Activated CD4-positive, CD25-positive, alpha-beta regulatory T cell treated with anti-CD3 and anti-CD28 coated beads, Interleukin-2, amount 50 U/mL, for 16 hours (primary cell): Measurements from ENCODE around the gene SLC25A41.

Experiments
- DNase-seq: peaks from one replicate; pipeline ENCODE4 v3.0.0-alpha.2; 2020; ENCODE audit warnings: low read depth, low spot score

Gene SLC25A41

DNA sequence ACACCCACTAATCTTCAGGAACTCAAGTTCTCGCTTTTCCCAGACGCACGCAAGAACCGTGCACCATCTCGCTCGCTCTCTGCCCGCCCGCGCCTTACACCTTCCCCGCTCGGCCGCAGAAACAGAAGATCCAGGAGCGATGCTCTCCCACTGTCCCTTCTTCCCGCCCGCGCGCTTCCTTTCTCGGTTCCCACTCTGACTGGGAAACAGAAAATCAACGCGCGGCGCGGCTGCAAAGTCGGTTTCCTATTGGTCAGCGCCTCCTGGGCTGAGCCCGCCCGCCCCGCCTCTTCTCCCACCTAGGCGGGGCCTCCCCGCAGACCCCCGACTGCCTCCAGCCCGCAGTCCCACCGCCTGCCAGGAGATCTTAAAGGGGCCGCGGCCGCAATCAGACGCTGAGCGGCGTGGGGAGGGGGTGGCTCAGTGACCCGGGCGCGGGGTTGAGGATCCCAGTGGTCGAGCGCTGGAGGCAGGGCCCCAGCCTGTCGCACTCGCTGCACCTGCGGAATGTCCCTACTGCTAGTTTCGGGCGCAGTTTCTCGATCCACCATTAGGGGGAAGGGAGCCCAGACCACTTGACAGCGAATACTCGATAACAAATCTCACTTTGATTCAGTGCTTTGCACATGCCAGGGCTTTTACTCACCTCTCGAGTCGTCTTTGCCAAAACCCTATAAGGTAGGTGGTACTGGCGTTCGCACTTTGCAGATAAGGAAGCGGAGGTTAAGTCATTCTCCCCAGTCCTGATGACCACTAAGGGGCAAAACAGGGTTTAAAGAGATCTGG is 26.7 kb upstream of the SLC25A41 start:
- DNase-seq: peak; percentile 90

DNA sequence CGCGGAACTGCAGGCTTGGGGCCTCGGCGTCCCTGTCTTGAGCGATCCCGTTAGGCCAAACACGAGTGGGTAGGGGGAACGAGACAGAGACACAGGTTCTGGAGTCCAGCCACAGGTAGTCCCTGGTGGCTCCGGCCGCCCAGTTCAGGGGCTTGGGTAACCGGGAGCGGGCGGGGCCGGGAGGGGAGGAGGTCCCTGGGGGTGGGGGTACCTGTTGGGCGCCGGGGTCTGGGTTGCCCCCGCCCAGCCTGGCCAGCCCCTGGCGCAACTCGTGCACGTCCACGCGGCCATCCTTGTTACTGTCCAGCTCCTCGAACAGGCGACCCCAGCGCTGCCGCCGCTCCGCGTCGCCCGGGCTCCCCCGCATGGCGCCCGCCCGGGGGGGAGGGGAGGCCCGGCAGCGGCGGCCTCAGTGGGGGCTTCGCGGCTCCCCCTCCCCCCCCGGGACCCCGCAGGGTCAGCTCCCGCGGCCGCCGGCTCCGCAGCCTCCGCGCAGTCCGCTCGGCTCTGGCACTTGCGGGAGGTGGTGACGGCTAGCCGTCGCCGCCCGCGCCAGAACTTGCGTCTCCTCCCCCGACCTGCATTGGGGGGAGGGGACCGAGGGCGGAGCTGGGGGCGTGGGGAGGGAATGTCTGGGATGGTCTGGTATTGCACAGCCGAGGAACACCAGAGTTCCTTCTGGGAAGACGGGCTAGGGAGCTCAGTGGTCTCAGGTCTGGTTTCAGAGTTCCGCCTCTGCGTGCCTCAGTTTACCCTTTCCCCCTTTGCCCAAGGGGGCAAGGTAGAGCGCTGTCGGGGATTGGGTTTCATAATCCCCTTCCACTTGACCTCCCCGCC is 25.9 kb upstream of the SLC25A41 start, which contains the start of gene SLC25A23:
SLC25A23 (minus strand) TSS at position 531 of the 837 bp plus-strand sequence; CDS start at position 367, 164 bp downstream.
- no peak for DNase-seq

DNA sequence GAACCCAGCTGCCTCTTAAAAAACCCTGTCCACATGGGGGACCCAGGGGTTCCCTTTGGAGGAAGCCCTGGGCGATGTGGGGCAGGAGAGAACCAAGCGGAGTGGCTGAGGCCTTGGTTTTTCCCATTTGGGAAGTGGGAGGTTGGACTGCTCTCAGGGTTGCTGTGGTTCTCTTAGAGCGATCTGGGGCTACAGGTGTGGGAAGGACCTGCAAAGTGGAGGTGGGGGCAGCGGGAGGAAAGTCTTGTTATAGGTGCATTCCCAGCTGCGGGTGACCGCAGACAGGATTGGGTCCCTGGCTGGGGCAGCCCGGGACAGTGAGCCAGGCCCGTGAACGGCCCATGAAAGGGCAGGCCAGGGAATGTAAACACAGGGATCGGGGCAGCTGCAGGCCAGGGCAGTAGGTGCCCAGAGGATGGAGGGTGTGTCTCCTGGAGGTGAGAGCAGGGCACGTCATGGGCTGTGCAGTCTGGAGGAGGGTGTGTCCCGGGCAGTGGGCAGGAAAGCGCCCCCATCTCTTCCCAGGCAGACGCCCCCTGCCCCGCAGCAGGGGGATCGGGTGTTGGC is 25.2 kb upstream of the SLC25A41 start:
- no peak for DNase-seq

DNA sequence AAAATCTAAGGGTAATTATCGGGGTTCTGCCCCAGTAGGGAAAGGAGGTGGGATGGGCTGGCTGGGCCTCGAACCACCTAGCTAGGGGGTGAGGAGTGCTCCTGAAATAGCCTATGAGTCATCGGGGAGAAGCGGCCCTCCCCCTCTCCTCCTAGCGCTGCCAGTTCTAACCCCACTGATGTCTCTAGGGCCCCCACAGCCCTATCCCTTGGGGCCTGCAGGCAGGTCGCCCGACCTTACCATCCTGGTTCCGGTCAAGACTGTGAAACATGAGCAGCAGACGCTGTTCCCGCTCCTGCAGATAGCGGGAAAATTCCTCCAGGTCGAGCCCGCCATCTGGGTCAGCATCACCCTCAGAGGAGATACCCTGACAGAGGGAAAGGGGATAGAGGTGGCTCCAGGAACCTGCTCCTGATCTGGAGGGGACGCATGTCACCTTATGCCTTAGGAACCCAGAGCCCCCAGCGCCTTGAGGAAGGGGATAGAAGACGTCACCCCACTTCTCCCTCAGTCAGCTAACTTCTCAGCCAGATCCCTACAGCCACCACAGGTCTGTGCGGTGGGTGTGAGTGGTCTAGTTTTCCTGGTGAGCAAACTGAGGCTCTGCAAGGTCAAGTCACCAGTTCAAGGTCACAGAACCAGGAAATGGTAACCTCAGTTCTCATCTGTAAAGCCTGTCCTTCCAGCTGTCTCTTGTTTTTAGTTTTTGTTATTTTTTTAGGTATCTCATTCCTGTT is 24.6 kb upstream of the SLC25A41 start:
- DNase-seq: no peak

DNA sequence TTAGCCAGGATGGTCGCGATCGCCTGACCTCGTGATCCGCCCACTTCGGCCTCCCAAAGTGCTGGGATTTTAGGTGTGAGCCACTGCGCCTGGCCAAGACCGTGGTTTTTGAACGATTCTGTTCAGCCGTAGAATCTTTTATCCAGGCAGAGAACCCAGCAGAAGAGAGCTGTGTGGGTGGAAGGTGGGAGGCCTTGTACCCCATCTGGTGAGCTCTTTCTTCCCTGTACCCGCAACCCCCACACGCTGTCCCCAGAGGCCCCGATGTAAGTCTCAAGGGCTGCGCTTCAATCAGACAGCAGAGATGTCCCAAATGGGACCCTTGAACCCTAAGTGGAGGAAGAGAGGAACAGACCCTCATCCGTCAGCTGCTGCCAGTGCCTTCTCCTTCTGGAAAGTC is 22.4 kb upstream of the SLC25A41 start:
- no peak for DNase-seq

DNA sequence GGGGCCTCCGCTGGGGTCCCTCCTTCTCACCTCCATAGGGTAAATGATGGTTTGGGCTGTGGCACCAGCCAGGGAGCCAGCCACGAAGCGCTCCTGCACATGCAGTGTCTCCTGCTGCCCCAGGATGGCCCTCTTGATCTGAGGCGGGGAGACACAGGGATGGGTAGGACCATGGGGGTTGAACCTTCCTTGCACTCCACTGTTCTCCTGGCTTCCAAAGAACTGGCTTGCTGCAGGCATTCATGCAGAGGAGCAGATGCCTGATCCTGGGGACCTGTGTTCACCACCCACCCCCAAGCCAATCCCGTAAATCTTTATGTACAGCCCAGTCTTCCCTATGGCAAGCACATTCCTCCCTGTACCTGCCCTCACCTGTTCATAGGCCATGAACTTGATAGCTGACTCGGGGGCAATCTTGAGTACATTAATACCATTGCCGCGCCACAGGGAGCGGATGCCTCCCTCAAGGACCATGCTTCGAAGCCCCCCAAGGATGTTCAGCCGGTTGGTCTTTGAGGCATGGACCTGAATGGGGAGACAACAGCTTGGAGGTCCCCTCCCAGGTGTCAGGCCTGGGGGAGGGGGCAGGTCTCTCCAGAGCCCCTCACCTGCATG is 20.5 kb upstream of the SLC25A41 start:
- no peak for DNase-seq

DNA sequence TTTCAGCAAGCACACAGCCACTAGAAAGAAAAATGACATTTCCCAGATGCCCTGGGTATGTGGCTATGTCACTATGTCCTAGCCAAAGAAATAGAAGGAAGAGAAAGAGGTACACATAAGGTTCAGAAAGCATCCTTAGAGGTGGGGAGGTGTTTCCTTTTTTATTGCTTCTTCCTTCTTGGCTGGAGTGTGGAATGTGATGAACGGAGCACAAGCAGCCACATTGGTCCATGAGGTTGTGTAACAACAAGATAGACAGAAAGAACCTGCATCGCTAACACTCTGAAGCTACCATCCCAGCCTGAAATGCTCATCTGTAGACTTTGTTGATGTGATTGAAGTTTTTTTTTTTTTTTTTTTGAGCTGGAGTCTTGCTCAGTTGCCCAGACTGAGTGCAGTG is 19.3 kb upstream of the SLC25A41 start:
- no peak for DNase-seq

DNA sequence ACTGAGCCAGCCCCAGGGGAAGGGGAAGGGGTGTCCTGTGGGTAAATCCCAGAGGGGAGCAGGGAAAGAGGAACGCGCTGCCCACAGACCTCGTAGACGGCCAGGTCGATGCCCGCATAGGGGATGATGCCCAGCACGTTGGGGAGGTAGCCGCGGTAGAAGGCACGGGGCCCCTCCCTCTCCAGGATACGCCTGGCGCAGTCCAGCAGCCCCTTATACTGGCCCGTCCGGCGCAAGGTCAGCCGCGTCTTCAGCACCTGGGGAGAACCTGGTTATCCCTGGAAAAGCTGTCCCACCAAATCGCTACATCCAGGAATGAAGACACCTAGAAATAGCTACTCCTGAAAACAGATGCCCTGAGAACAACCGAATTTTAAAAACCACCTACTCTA is 18.7 kb upstream of the SLC25A41 start:
- DNase-seq: no peak

DNA sequence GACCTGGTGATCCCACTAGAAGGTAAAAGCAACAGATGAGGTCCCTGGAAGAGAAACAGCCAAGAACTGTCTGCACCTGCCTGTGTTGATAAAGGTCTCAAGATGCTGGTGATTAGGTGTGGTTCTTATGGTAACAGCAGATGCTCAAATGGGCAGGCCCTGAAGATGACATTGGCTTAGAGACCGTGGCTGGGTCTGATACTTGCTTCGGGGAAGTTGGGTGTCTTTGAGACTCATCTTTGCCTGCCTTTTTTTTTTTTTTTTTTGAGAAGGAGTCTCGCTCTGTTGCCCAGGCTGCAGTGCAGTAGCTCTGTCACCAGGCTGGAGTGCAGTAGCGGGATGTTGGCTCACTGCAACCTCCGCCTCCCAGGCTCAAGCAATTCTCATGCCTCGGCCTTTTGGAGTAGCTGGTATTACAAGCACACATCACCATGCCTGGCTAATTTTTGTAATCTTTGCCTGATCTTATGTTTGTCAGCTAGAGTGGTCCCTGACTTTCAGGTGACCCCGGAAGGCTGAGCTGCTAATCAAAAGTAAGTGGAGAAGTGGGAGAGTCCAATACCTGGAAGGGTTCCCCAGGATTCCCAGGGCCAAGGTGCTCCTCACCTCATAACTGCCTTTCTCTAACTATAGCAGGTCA is 18.1 kb upstream of the SLC25A41 start:
- DNase-seq: no peak

DNA sequence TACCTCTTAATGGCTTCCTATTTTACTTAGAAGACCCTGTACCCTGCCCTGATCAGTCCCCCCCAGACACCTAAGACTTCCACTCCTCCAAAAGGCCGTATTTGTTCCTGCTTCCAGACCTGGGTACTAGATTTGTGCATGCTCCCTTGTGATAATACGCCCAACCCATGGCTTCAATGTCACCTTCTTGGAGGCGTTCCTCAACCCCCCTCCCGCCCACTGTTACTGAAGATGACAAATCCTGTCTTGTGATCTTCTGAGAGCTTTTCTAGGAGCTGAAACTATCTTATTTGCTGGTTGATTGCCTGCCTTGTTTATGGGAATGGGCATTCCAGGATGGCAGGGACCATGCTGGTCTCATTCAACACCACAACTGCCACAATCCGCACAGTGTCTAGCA is 16.6 kb upstream of the SLC25A41 start:
- DNase-seq: no peak

DNA sequence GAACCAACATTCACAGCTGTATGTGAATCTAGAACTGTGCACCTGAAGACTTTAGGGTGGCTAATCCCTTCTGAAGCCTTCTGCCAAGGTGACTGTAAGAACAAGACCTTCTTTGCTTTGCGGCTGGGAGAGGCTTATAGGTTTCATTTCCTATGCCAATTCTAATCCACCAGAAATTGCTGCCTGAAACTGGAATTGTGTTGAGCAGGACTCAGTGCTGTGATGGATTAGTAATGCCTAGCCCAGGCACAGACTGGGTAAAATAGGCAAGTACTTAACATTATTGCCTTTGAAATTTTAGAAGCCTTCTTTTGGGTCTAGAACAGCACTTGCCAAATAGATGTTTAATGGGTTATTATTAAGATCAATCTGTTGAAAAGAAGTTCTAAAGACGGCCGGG is 14.5 kb upstream of the SLC25A41 start:
- no peak for DNase-seq

DNA sequence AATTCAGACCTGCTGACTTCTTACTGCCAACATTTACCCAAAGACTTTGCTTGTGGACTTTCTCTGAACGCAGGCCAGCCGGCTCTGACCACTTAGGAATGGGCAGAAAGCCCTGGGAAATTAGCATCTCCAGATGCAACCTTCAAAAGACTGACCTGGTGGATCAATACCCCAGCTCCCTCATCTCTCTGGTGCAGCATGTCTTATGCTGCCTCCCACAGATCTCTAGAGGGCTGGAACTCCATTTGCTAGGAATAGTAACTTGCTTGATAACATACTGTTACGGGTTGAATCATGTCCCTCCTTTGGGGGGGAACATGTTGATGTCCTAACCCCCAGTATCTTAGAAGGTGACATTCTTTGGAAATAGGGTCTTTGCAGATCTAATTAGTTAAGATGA is 12.9 kb upstream of the SLC25A41 start:
- no peak for DNase-seq

DNA sequence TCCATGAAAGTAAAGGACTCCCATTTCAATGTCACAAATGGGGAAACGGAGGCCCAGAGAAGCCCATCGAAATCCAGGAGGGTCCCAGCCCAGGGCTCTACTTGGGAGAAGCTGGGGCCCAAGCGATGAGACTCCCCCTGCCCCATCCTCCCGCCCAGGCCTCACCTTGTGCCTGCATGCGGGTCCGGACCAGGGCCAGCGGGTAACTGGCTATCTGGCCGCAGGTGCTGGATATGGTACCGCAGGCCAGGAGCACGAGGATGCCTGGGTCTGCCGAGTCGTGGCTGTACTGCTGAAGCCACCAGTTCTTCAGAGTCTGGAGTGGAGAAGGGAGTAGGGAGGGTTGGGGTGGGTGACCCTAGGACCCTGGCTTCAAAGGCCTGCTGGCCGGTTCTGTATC is 10.4 kb upstream of the SLC25A41 start:
- no peak for DNase-seq

DNA sequence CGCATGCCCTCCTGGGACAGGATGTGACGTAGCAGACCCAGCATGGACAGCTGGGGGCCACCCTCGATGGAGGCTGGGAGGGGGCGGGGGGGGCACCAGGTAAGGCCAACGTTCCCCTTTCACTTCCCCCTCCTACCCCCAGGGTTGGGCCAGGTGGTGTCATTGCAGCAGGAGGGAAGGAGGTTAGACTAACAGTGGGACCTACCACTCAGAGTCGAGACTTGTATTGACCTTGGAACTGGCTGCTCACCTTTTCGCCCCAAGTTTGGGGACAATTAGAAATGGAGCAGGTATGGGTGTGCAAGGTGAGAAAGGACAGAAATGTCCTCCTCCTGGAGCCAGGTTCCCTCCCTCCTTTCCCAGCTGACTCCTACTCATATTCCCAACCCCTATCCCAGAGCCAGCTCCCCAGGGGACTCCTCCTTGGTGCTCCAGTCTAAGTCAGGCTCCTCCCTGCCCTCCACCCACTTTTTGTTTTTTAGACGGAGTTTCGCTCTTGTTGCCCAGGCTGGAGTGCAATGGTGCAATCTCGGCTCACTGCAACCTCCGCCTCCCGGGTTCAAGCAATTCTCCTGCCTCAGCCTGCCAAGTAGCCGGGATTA is 8.6 kb upstream of the SLC25A41 start:
- no peak for DNase-seq

DNA sequence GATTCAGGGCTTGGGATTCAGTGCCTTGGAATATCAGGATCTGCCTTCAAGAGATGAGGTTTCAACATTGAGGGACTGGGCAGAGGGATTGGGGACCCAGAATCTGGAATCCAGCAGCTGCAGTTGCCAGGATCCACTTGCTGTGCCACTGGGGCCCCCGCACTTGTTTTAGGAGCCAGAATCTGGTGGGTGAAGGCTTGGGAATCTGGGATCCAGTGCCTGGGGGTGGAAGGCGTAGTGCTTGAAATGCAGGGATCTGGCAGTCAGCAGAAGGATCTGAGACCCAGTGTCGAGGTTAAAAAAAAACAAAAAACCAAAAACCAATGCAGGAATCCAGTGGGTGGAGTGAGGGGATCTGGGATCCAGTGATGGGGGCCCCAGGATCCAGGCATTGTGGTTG is 7.3 kb upstream of the SLC25A41 start:
- DNase-seq: no peak

DNA sequence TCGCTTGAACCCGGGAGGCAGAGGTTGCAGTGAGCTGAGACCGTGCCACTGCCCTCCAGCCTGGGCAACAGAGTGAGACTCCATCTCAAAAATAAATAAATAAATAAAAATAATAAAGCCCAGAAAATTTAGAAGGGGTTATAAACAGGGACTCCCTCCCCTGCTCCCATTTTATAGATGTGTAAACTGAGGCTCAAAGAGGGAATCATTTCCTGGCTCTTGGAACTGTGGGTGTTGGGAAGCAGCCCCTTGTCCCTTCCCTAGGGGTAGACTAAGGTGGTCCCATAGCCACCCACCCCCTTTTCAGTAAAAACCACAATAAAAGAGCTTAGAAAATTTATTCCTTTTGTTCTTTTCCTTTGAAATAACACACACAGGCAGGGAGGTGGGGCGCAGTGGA is 6.2 kb upstream of the SLC25A41 start:
- DNase-seq: no peak

DNA sequence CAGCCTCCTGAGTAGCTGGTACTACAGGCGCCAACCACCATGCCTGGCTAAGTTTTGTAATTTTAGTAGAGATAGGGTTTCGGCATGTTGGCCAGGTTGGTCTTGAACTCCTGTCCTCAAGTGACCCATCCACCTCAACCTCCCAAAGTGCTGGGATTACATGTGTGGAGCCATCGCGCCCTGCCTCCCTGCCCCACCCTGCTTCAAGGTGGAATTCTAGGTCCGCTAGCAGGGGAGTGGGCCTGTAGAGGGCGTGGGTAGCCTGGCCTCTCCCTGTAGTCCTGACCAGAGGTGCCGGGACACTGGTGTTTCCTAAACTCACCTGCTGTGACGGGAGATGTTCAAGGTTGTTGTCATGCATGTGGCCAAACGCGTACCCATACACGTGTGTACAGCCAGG is 398 bp downstream of the SLC25A41 start:
- no peak for DNase-seq

DNA sequence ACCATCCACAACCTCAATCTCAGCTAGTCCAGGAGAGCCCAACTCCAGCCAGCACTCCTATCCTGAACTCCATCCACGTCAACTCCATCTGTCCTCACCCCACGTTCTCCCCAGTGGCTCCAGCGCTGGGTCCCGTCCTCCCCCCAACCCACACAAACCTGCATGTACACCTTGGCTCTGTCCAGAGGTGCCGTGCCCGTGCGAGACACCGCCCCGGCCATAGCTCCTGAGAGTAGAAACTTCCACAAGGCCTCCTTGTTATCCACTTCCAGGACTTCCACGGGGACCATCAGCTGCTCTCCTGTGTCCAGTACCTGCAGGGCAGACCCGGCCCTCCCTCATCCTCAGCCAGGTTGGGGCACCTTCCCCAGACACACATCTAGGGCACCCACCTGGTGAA is 1.7 kb downstream of the SLC25A41 start:
- no peak for DNase-seq

DNA sequence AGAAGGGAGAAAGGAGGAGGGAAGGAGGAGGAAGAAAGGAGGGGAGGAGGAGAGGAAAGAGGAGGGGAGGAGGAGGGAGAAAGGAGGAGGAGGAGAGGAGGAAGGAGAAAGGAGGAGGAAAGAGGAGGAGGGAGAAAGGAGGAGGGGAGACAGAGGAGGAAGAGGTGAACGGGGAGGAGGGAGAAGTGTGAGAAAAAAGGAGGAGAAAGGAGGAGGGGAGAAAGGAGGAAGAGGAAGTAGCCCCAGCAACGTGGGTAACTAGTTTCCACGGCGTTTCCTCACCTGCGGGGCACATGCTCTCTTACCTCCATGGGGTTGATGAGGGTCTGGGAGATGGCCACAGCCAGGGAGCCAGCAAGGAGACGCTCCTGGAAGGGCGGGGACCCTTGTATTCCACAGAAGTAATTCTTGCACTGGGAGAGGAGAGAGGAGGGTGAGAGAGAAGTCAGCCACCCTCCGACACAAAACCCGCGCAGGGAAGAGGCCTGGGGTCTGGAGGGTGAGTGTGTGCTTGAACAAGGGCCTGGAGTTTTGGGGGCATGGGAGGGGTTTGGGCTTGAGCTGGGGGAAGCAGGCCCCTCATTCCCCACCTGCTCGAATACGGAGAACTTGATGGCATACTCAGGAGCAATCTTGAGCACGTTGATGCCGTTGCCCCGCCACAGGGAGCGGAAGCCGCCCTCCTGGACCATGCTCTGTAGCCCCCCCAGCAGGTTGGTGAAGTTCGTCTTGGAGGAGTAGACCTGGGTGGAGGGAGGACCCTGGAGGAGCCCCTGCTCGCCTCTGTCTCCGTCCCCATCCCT is 3.9 kb downstream of the SLC25A41 start:
- no peak for DNase-seq
